GM12865 (cell line): ENCODE data around the gene R3HDM1.

Source experiments
- DNase-seq: peaks from one replicate; pipeline ENCODE4 v3.0.0; 2010; ENCODE audit warnings: low read depth
- H3K4me3 ChIP-seq: 2 replicates; pipeline ENCODE4 v1.5.1; 2011; ENCODE audit warnings: mild to moderate bottlenecking, low read depth, low read length, control low read depth
- CTCF ChIP-seq: IDR thresholded peaks from 2 replicates; pipeline ENCODE4 v1.5.1; 2011; ENCODE audit warnings: low read length, control low read depth, low read depth, inconsistent platforms; ENCODE audit not compliant: insufficient read depth; ENCODE audit errors: missing control alignments

The R3HDM1 gene

DNA sequence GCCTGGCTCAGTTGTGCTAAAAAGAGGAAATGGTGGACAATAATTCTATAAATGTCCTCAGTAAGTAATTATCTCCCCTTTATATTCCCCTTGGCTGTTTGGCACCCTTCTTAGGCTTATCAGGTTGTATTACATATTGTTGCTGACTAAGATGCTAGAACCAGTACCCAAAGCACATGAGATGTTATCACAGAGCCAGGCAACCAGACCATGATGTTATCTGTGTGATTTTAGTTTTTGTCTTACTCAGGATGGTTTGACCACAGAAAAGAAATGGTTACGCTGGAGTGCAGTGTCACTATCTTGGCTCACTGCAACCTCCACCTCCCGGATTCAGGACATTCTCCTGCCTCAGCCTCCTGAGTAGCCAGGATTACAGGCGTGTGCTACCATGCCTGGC is 15.2 kb downstream of the R3HDM1 start:
- TF ChIP-seq CTCF = no peak
- no peak overlapping the region for H3K4me3 ChIP-seq
- no peak for DNase-seq

GRCh38 chr2:135547311-135547710 is 16.0 kb downstream of the R3HDM1 start:
- TF ChIP-seq CTCF = no peak
- no peak for DNase-seq
- H3K4me3 ChIP-seq = no peak overlapping the region

GRCh38 chr2:135551356-135551755 is 20.1 kb downstream of the R3HDM1 start:
- no peak for DNase-seq
- H3K4me3 ChIP-seq = no peak overlapping the region
- TF ChIP-seq CTCF = no peak

GRCh38 chr2:135552887-135553286 is 21.6 kb downstream of the R3HDM1 start:
- no peak overlapping the region for H3K4me3 ChIP-seq
- DNase-seq = no peak
- TF ChIP-seq CTCF = no peak

GRCh38 chr2:135555311-135555710 is 24.0 kb downstream of the R3HDM1 start:
- no peak for TF ChIP-seq CTCF
- no peak overlapping the region for H3K4me3 ChIP-seq
- DNase-seq = no peak

GRCh38 chr2:135557530-135557929 is 26.2 kb downstream of the R3HDM1 start:
- TF ChIP-seq CTCF = no peak
- H3K4me3 ChIP-seq = no peak overlapping the region
- no peak for DNase-seq

DNA sequence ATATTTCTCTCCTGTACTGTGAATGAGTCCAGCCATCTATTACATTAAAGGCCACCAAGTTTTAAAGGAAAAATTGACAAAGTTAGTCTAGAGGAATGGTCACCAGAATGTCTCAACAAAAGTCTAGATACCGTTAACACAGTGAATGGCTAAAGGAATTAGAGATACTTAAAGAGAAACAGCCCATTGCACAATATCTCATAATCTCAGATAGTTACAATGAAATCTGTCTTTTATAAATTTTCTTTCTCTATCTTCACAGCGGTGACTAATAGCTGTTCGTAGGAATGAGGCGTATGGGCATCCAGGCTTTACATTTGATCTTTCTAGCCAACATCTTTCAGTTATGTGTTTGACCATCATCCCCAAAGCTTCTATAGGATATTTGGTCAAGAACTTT is 30.6 kb downstream of the R3HDM1 start:
- H3K4me3 ChIP-seq = no peak overlapping the region
- no peak for TF ChIP-seq CTCF
- DNase-seq = no peak
